RCC 7860 (cell line): ENCODE measurements around the gene IFITM10.
"Not testable (repeated sequence)": the region's sequence is repeated elsewhere in the genome, so short reads cannot be mapped to it uniquely, and the experiment has no call there.

Source experiments
- DNase-seq: peaks from one replicate; pipeline ENCODE4 v3.0.0-alpha.2; 2015; ENCODE audit warnings: low spot score
- FAIRE-seq: peaks from 2 replicates; lab custom pipeline; 2012; peaks lifted over from hg19 to GRCh38; lab: Jason Lieb, UNC

IFITM10 gene

GRCh38 chr11:1778141-1778911, 27.9 kb upstream of the IFITM10 start:
- FAIRE-seq (no peak), DNase-seq (no peak)

GRCh38 chr11:1777737-1778136, 27.3 kb upstream of the IFITM10 start:
- DNase-seq: no peak
- FAIRE-seq: no peak

- DNase-seq (no peak), FAIRE-seq (no peak)
Measured at GRCh38 chr11:1776944-1777715, 26.7 kb upstream of the IFITM10 start.

GRCh38 chr11:1776331-1776851, 26.0 kb upstream of the IFITM10 start:
- DNase-seq: no peak
- no peak for FAIRE-seq

DNA sequence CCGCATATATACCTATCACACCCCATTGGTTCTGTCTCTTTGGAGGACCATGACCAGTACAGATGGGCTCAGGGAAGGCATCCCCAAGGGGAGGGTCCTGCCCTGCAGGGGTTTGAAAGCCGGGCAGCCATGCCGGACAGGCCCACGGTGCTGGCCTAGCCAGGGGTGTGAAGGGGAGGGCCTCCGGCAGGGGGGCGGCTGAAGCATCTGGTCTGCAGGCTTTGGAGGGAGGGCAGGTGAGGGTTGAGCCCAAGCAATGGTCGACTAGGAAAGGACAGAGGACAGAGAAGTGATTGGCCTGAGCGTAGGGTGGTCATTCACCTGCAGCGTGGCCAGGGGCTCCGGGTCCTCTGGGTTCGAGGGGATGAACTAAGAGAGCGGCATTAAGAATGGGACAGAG, 24.5 kb upstream of the IFITM10 start:
- FAIRE-seq (no peak), DNase-seq (no peak)

- DNase-seq: no peak
Measured at GRCh38 chr11:1773994-1774550, 23.7 kb upstream of the IFITM10 start.

GRCh38 chr11:1773131-1773993, 23.0 kb upstream of the IFITM10 start:
- FAIRE-seq (no peak), DNase-seq (no peak)

More at GRCh38 chr11:1773994-1774550, 23.7 kb upstream of the IFITM10 start:
- no peak for FAIRE-seq

GRCh38 chr11:1772270-1773130, 22.1 kb upstream of the IFITM10 start:
- FAIRE-seq: peak; percentile 90

GRCh38 chr11:1771700-1772099, 21.3 kb upstream of the IFITM10 start:
- FAIRE-seq: no peak

More at GRCh38 chr11:1772270-1773130, 22.1 kb upstream of the IFITM10 start:
- peak; percentile 93 for DNase-seq

DNA sequence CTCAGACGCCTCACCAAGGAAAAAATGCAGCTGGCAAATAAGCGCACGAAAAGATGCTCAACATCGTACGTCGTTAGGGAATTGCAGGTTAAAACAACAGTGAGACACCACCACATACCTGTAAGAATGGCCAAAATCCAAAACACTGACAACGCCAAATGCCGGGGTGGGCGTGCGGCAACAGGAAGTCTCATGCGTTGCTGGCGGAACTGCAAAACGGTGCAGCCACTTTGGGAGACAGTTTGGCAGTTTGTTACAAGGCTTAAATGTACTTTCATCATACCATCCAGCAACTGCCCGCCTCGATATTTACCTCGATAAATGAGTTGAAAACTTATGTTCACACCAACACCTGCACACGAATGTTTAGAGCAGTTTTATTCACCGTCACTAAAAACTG, 20.9 kb upstream of the IFITM10 start:
- no peak for FAIRE-seq

More at GRCh38 chr11:1771700-1772099, 21.3 kb upstream of the IFITM10 start:
- DNase-seq: no peak

GRCh38 chr11:1770528-1770927, 20.1 kb upstream of the IFITM10 start:
- DNase-seq (no peak), FAIRE-seq (no peak)

More for the DNA sequence above, 20.9 kb upstream of the IFITM10 start:
- no peak for DNase-seq

- no peak for DNase-seq
- no peak for FAIRE-seq
Measured at GRCh38 chr11:1770061-1770460, 19.7 kb upstream of the IFITM10 start.

DNA sequence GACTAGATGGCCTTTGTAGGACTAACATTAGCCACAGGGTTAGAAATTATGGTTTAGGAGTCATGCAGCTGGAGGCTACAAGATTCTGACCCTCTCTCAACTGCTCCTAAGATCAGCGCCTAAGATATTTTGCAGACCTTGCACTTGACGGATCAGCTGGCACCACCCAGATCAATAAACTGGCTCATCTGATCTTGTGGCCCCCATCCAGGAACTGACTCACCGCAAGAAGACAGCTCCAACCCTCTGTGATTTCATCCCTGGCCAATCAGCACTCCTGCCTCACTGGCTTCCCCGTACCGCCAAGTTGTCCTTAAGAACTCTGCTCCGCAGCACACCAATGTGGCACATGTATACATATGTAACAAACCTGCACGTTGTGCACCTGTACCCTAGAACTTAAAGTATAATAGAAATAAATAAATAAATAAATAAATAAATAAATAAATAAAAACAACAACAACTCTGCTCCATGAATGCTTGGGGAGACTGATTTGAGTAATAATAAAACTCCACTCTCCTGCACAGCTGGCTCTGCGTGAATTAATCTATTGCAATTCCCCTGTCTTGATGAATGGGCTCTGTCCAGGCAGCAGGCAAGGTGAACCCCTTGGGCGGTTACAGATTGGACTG, 19.0 kb upstream of the IFITM10 start:
- FAIRE-seq, DNase-seq: not testable (repeated sequence)

- DNase-seq: no peak
- FAIRE-seq: no peak
Measured at GRCh38 chr11:1768141-1768469, 17.7 kb upstream of the IFITM10 start.

DNA sequence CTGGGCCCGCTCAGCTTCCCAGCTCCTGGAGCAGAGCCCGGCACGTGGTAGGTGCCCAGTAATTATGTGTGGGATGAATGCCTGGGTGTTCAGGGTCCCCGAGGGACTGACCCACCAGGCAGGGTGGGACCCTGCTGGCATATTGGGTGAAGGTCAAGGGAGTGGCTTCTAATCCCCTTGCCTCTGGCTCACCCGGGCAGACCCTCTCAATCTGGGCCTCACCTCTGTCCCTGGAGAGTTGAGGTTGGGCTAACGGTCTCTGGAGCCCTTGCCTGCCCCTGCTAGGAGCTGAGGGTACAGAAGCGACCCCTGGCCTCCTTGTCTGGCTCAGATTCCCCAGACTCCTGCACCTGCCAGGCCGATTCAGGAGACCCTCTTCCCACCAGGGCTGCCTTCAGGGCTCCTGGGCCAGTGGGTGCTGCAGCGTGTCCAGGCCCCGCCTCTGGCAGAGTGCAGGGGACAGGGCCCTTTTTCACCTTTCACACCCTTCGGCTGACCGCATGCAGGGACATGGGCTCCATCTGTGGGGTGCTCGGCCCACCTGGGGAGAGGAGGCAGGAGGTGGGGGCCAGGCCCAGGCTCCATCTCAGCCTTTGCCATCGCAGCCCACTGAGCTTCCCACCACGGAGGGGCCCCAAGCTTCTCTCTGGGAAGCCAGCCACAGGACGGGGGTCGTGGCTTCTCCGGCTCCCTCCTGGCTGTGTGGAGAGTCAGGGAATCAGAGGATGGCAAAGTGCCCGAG, 17.2 kb upstream of the IFITM10 start:
- FAIRE-seq (no peak), DNase-seq (no peak)

- FAIRE-seq: no peak
- no peak for DNase-seq
Measured at GRCh38 chr11:1766719-1767398, 16.5 kb upstream of the IFITM10 start.

DNA sequence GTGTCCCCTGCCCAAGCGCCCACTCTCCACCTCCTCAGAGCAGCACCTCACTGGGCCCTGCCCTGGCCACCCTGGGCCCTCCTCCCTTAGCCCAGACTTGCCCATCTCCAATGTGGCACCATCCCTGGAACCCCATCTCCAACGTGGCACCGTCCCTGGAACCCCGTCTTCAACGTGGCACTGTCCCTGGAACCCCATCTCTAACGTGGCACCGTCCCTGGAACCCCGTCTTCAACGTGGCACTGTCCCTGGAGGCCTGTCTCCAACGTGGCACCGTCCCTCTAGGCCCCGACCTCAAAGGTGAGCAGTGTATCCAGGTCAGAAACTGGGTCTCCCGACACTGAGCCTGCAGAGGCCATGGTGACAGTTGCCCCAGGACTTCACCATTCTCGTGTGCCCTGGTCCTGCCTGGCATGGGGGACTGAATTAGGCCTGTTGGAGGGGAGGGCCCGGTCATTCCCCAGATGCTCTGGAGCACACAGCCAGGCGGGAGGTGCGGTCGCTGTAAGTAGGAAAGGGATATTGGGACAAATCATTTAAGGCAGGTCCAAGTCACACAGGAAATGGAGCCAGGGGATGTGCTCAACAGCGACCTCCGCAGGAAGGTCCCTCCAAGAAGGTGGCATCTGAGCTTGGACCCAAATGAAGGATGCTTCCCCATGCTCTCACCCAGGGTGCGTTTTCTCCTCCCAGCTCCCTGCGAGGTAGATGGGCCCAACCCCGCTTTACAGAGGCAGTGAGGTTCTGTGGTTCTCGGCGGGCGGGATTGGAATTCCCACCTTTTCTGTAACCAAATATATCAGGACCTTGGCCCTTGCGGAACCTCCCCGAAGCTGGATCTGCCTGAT, 15.7 kb upstream of the IFITM10 start:
- DNase-seq: no peak
- FAIRE-seq: no peak
